GM18951 (cell line): ENCODE data around the gene FAAH2.

ENCODE experiments used
- POLR2A ChIP-seq: IDR thresholded peaks from 4 replicates; pipeline ENCODE4 v1.6.1; 2011; ENCODE audit warnings: mild to moderate bottlenecking; ENCODE audit not compliant: insufficient read length, insufficient read depth; ENCODE audit errors: extremely low read depth
- in situ Hi-C: fragments of 300-500 bp; cut with MboI; formaldehyde crosslinking; loops from one replicate; pipeline ENCODE4 v1.12.0; 2022; ENCODE audit warnings: low sequenced_read_pairs, mixed read lengths, inconsistent platforms; ENCODE audit not compliant: unreplicated experiment

Gene FAAH2, protein sequence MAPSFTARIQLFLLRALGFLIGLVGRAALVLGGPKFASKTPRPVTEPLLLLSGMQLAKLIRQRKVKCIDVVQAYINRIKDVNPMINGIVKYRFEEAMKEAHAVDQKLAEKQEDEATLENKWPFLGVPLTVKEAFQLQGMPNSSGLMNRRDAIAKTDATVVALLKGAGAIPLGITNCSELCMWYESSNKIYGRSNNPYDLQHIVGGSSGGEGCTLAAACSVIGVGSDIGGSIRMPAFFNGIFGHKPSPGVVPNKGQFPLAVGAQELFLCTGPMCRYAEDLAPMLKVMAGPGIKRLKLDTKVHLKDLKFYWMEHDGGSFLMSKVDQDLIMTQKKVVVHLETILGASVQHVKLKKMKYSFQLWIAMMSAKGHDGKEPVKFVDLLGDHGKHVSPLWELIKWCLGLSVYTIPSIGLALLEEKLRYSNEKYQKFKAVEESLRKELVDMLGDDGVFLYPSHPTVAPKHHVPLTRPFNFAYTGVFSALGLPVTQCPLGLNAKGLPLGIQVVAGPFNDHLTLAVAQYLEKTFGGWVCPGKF

DNA sequence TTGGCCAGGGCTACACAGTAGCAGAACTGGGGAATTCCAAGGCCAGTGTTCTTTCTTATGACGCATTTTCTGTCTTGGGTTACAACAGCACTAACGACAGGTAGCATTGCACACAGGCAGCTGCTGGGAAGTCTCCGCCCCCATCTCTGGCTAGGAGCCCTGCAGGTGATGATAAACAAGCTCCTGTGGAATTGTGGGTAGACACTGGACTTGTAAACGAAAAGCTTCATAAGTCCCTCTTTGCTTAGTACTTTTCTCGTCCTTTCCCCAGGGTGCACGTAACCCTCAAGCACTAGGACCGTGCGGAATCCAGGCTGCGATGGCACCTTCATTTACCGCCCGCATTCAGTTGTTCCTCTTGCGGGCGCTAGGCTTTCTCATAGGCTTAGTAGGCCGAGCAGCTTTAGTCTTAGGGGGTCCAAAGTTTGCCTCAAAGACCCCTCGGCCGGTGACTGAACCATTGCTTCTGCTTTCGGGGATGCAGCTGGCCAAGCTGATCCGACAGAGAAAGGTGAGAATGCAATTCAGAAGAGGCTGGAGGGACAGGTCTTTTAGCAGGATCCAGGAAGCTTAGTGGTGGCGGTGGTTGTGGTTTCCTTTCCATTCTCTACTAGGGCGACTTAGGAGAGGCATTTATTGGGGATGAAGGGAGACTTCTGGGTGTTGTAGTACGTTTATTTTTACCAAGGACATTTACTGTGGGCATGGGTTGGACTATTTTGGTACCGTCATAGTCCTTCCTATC is at the start of gene FAAH2:
Gene FAAH2, plus strand, starts transcription at position 200 of the 745 bp plus-strand sequence. Its CDS starts 120 bp downstream, at position 320.
- in situ Hi-C loops, result loop anchor here (25.0 kb wide), 1 partner anchor 1649 kb away; no protein-coding TSS in a partner anchor
- TF ChIP-seq POLR2A, result peak; percentile 12

DNA sequence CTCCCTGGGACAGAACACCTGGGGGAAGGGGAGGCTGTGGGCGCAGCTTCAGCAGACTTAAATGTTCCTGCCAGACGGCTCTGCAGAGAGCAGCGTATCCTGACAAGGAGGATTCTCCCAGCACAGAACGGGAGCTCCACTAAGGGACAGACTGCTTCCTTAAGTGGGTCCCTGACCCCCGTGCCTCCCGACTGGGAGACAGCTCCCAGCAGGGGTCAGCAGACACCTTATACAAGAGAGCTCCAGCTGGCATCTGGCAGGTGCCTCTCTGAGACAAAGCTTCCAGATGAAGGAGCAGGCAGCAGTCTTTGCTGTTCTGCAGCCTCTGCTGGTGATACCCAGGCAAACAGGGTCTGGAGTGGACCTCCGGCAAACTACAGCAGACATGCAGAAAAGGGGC is 44.5 kb upstream of the FAAH2 start:
- in situ Hi-C loops, result no loop called here

DNA sequence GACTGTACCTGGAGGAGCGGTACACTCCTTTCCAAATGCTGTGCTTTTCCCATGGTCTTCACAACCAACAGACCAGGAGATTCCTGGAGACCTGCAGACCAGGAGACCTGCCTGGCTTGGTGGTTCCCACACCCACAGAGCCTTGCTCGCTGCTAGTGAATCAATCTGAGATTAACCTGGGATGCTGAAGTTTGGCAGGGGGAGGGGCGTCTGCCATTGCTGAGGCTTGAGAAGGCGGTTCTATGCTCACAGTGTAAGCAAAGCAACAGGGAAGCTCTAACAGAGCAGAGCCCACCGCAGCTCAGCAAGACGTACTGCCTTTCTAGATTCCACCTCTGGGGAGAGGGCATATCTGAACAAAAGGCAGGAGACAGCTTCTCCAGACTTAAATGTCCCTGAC is 34.5 kb upstream of the FAAH2 start:
- no peak for TF ChIP-seq POLR2A
- in situ Hi-C loops, result no loop called here

More for the DNA sequence above, 44.5 kb upstream of the FAAH2 start:
- TF ChIP-seq POLR2A, result no peak

DNA sequence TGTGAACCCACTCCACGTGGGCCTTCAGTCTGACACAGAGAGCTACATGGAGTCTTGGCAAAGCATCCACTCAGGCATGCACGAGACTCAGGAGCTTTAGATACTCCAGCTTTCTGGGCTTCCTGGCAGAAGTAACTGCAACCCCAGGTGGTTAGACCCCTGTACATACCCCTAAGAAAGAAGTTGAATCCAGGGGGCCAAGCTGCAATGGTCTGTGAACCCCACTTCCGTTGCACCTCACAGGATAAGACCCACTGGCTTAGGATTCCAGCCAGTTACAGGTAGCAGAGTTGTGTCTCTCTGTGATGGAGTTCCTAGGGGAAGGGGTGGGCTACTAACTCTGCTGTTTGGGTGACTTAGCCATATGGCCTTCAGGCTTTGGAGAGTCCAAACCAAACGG is 21.4 kb upstream of the FAAH2 start:
- no peak for TF ChIP-seq POLR2A
- in situ Hi-C loops, result no loop called here

DNA sequence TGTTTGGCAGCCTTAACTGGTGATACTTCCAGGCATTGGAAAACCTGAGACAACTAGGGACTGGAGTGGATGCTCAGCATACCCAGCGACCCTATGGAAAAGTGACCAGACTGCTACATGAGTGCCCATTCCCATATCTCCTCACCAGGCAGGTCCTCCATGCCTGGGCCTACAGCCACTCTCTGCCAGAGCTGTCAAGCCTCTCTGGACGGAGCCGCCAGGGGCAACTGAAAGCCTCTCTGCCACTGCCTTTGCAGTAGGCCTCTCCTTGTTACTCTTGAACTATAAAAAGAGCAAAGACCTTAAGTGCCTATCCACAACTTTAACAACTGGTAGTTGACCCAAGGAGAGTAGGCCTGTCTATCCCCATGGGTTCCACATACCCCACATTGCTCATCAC is 20.2 kb upstream of the FAAH2 start:
- in situ Hi-C loops, result no loop called here
- TF ChIP-seq POLR2A, result no peak

DNA sequence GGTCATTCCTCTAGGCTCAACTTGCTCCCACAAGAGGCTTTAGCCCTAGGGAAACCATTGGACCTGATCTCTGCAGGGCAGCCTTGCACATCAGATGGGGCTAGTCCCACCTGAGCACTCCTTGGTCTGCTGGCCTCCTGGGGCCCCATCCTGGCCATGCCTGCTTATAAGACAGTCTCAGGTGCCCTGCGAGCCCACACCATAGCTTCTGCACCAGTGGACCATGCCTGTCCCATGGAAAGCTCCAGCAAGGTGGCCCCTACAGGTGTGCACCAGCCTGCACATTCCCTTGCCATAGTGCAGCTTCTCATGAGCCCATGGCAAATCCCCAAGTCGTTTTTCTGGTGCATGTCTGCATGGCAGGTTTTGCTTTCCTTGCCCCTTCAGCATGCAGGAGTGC is 19.6 kb upstream of the FAAH2 start:
- in situ Hi-C loops, result no loop called here
- TF ChIP-seq POLR2A, result no peak

DNA sequence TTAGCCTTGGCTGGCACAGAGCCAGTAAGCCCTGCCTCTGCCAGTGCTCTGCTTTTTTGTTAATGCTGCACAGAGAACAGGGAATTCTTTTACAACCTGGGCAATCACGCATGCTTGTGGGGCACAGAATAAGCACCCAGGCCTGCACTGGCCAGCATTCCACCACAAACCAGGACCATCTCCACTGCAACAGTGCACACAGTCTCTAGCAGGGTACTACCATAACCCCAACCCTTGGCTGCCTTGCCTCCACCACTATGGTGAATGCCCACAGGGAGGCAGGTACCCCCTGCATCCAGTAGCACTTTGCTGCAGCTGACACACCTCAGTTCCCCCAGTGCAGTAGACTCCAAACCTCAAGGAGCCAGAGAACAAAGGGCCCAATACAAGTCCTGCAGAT is 19.2 kb upstream of the FAAH2 start:
- no peak for TF ChIP-seq POLR2A
- in situ Hi-C loops, result no loop called here

DNA sequence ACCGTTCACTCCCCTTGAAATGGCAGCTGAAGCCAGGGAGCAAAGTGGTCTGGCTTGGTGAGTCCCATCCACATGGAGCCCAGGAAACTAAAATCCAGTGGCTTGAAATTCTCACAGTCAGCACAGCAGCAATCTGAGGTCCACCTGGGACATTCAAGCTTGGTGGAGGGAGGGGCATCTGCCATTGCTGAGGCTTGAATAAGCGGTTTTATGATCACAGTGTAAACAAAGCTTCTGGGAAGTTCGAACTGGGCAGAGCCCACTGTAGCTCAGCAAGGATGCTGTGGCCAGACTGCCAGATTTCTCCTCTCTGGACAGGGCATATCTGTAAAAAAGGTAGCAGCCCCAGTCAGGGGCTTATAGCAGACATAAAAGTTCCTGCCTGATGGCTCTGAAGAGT is 15.5 kb upstream of the FAAH2 start:
- no peak for TF ChIP-seq POLR2A
- in situ Hi-C loops, result no loop called here

DNA sequence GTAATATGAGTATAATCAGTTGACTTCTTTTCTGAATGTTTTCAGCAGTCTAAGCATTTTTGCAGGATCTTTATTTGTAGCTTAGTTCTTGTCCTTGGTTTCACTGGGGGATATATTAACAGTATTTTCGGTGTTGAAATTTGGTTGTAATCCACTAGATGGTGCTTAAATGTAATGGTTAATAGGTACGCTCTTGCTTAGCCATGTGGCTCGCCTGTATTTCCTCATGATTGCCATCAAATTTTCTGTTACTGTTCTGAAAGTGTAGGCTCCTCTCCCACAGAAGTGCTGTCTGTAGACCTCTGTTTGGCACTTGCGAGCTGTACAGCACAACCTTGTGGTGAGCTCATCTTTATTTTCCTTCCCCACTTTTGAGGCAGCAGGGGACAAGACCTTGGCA is 3.9 kb upstream of the FAAH2 start:
- TF ChIP-seq POLR2A, result no peak
- in situ Hi-C loops, result loop anchor here (25.0 kb wide), 1 partner anchor 1645 kb away; no protein-coding TSS in a partner anchor

DNA sequence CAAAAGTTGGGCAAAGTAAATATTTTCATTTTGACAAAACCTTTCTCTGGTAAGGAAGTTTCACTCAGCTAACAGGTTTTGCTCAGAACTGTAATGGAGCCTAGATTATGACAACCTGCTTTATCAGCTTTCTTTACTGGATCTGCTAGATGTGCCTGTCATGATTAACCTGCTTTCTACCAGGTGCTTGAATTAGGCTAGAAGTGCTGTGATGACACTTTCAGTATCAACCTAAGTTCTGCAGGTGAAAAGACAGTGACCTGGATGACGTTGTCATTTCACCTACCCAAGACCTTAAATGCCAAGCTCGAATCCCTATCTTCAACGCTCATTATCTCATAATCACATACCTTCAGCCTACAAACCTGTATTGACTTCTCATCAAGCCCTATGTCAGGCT is 1.5 kb upstream of the FAAH2 start:
- no peak for TF ChIP-seq POLR2A
- in situ Hi-C loops, result loop anchor here (25.0 kb wide), 1 partner anchor 1648 kb away; no protein-coding TSS in a partner anchor

DNA sequence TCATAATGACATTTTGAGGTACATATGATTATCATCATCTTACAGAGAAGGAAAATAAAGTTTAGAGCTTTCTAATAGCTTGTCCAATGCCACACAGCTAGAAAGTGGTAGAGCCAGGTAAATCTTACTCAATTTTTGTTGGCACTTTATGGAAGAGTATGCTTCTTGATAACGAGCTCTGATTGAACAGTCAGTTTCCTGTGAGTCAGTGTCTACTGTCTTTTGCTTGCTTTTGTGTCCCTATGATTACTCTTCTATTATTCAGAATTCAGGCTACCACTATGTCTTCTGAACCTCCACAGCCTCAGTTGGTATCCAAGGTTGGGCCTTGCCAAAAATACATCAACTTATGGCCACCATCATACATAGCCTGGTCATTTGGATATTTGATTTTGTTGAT is 2.6 kb downstream of the FAAH2 start:
- in situ Hi-C loops, result loop anchor here (25.0 kb wide), 1 partner anchor 1652 kb away; no protein-coding TSS in a partner anchor
- no peak for TF ChIP-seq POLR2A

DNA sequence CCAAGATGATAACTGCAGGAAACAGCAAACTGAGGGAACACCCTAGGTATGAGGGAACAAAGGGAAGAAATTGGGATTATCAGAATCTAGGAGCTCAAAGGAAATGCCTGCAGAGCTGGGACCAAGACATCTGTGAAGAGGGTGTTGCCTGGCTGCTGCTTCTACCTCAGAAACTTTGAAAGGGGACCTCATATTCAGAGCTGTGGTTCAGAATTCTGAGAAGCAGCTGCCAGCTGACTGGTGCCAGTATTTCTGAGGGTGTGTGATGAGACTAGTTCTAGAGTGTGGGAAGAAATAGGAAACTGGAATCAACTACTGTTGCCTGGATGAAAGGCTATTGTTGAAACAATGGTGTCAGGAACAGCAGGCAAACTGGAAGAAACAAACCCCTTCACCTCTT is 8.5 kb downstream of the FAAH2 start:
- no peak for TF ChIP-seq POLR2A
- in situ Hi-C loops, result loop anchor here (25.0 kb wide), 1 partner anchor 1658 kb away; no protein-coding TSS in a partner anchor

DNA sequence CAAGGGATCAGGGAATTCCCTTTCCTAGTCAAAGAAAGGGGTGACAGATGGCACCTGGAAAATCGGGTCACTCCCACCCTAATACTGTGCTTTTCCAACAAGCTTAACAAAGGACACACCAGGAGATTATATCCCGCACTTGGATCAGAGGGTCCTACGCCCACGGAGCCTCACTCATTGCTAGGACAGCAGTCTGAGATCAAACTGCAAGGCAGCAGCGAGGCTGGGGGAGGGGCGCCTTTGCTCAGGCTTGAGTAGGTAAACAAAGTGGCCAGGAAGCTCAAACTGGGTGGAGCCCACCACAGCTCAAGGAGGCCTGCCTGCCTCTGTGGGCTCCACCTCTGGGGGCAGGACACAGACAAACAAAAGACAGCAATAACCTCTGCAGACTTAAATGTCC is 9.2 kb downstream of the FAAH2 start:
- in situ Hi-C loops, result loop anchor here (25.0 kb wide), 1 partner anchor 1658 kb away; no protein-coding TSS in a partner anchor
